Effector CD8-positive, alpha-beta T cell (primary cell): ENCODE results near the gene CHKA.

ENCODE experiments used
- DNase-seq: peaks from one replicate; lab custom pipeline; 2025; lab: John Stamatoyannopoulos, UW

CHKA gene

DNA sequence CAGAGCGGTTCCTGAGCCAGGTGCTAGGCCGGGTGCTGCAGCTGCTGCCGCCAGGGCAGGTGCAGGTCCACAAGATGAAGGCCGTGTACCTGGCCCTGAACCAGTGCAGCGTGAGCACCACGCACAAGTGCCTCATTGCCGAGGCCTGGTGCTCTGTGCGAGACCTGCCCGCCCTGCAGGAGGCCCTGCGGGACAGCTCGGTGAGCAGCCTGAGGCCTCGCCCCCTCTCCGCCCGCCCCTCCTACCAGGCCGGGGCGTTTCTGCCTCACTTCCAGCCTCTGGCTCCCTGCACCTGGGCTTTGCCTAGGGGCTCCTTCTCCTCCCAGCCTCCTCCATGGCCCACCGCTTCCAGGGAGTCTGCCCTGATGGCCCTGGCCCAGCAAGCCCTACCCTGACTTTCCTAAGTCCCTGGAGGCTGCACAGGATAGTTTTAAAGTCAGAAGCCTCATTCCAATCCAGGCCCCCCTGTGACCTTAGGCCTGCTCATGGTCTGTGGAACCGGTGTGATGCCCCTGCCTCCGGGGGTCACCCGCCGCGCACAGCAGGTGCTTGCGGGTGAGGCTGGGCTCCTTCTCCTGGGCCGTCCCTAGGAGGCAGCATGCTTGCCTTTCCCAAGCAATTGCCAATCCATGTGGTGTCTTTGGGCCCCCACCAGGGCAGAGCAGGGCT is 76.9 kb downstream of the CHKA start:
- DNase-seq: no peak

DNA sequence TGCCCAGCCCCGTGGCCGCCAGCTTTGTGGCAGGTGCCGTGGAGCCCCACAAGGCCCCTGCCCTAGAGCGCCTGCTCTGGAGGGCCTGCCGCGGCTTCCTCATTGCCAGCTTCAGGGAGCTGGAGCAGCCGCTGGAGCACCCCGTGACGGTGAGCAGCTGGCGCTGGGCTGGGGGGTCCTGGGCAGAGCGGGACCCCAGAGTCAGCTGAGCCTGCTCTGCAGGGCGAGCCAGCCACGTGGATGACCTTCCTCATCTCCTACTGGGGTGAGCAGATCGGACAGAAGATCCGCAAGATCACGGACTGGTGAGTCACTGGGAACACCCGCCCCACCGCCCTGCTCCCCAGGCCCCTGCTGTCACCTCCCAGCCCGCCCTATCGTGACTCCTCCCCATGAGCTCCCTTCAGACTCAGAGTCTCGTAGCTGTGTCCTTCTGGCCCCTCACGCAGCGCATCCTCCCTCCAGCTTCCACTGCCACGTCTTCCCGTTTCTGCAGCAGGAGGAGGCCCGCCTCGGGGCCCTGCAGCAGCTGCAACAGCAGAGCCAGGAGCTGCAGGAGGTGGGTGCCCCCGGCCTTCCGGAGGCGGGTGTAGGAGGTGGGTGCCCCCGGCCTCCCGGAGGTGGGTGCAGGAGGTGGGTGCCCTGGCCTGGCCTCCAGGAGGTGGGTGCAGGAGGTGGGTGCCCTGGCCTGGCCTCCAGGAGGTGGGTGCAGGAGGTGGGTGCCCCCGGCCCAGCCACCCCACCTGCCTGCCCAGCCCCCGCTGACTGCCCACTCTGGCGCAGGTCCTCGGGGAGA is 77.6 kb downstream of the CHKA start:
- DNase-seq: no peak

DNA sequence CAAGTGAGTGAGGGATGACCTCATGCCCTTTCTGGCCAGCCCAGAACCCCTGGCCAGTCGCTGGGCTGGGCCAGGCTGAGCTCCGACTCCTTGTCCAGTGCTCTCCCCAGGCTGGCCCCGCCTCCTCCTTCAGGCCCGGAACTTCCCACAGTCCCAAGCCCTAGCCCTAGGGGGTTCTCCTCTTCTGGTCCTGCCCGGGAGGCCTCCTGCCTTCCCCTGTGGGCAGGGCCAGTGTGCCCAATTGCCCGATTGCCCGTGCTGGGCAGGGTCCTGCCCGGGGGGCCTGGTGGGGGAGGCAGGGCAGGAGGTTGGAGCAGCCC is 78.2 kb downstream of the CHKA start:
- no peak for DNase-seq

DNA sequence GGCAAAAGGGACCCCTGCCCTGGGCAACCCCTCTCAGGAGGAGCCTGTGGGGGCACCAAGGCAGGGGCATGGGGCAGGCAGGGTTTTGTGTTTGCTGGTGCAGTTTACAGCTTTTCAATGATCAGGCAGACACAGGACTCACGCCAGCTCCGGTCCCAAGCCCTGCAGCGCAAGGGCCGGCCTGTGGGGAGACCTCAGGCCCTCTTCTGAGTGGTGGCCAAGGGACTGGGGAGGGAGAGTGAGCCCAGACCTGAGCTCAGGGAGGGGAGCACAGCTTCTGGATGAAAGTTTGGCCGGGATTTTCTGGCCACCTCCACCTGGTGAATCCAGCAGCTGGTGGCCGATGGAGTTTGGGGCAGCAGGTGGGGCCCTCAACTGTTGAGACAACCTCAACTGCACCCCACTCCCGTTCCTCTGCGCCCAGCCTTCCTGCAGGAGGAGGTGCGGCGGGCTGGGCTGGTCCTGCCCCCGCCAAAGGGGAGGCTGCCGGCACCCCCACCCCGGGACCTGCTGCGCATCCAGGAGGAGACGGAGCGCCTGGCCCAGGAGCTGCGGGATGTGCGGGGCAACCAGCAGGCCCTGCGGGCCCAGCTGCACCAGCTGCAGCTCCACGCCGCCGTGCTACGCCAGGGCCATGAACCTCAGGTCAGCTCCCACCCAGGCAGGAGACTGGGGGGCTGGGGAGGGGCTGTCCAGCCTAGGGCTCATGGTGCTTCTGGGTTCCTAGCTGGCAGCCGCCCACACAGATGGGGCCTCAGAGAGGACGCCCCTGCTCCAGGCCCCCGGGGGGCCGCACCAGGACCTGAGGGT is 78.8 kb downstream of the CHKA start:
- DNase-seq: no peak

DNA sequence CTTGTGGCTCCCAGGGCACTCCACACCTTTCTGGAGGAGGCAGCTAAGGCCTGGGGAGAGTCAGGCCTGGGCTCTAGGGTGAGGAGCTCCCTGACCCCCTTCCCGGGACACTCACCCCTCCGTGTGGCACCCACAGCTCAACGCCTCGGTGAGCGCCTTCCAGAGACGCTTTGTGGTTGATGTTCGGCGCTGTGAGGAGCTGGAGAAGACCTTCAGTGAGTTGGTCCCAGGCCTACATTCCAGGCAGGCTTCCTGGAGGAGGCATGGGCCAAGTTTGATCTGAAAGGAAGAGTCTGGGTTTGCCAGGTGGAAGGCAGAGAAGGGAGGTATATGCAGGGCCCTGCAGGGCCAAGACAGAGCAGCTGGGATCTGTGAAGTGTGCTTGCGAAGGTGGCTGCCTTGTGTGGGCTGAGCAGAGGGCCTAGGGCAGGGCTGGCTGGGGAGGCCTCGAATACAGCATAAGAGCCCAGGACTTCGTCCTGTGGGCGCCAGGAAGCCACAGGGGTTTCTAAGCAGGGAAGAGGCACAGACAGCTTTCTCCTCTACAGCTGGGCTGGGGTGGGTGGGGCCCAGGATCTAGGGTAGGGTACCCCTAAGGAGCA is 79.5 kb downstream of the CHKA start:
- no peak for DNase-seq

DNA sequence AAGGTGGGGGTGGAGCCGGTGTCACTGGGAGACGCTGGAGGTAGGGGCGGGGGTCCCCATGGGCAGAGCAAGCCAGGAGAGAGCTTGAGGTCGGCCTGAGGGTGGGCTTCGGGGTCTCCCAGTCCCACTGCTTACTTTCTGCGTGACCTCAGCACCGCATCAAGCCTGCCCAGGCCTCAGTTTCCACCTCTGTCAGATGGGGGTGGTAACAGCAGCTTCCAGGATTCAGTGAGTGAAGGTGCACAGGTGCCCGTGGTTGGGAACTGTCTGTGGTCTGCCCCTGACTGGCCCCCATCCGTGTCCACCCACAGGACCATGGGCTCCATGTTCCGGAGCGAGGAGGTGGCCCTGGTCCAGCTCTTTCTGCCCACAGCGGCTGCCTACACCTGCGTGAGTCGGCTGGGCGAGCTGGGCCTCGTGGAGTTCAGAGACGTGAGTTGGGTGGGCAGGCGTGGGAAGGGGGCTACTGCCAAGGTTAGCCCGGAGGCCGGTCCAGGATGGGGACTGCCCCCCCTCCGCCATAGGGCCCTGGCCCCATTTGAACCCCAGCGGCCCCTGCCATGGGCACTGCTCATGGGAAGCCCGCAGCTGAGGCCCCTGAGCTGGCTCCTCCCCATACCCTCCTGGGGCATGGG is 80.1 kb downstream of the CHKA start:
- no peak for DNase-seq

DNA sequence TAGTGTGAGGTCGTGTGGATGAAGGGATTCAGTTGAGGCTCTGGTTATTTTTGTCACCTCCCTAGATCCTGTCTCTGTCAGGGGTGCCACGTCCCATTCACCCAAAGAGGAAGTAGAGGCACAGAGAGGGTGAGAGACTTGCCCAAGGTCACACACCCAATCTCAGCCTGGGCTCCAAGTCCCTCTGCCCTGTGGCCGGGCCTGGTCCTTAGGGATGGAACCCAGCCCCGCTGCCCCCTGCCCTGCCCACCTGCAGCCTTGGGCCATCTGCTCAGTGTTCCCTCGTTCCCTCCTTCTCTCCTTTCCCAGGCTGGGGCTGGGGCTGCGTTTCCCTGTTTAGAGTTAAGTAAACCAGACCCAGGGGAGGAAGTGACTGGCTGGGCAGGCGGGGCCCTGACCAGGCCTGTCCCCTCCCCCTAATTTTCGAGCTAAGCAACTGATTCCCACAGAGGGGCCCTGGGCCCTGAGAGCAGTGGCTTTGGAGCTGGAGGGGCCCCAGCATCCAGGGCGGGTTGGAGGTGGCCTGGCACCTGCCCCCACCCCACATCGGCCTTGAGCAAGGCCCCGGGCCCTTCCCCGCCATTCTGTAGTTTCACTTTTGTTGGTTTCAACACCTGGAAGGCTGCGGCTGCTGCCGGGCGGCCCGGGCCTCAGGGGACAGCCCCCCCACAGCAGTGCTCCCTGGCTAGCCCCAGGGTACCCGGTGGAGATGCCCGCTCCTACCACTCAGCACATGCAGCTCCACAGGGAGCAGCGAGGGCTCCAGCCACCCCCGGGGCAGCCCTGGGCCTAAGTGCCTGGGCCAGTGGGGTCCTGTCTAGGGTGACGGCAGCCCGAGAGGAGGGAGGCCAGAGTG is 80.9 kb downstream of the CHKA start:
- no peak for DNase-seq

DNA sequence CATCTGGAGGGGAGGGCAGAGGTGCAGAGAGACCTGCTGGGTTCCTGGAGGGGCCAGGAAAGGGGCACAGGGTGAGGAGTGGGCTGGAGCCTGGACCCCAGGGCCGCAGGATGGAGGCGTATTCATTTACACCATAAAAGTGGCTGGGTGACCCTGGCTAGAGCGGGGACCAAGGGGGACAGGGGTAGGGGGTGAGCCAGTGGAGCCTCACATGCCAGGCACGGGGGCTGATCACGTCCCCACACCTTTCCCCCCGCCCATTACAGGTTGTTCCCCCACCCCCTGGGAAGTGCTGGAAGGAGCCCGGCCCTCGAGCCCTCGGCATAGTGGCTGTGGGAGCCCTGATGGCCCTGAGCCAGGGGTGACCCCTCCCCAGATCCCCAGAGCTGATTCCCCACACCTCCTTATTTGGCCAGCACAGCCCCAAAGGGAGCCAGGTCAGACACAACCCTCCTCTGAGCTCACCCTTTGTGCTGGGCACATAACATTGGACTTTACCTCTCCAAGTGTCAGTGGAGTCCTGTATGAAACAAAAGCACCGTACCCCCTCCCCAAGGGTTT is 81.6 kb downstream of the CHKA start:
- DNase-seq: no peak

DNA sequence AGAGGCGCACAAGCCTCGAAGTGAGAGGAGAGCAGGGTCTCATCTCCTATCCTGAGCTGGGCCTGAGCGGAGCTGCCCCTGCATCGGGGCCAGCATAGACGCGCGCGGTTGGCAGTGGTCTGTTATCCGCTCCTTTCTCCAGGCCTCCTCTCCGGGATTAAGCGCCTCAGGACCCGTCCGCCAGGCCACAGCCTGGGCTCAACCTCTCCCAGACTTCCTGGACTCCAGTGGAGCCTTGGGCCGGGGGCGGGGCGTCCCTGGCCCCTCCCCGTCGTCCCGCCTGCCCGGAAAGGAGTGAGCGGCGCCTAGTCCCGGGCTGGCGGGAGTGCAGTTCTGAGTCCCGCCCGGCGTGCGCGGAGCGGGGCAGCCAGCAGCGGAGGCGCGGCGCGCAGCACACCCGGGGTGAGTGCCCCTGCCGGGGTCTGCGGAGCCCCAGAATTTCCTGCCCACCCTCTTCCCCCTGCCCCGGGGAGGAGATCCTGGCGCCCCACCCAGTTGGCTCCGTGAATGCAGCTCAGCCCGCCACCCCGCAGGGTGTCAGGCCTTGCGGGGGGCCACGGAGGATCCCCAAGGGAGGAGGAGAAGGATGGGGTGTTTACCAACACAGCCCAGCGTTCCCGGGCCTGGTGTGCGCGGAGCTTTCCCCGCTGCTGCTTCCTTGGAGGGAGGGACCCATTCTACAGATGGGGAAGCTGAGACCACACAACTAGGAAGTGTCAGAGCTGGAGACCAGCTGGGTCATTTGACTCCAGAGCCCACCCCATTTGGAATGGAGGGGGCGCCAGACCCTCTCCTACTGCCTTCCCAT is 82.3 kb downstream of the CHKA start, which contains the start of gene TCIRG1:
Gene TCIRG1 (plus strand): TSS at position 308 of the 808 bp plus-strand sequence. CDS start 2,247 bp downstream, outside the sequence.
- peak; percentile 30 for DNase-seq

DNA sequence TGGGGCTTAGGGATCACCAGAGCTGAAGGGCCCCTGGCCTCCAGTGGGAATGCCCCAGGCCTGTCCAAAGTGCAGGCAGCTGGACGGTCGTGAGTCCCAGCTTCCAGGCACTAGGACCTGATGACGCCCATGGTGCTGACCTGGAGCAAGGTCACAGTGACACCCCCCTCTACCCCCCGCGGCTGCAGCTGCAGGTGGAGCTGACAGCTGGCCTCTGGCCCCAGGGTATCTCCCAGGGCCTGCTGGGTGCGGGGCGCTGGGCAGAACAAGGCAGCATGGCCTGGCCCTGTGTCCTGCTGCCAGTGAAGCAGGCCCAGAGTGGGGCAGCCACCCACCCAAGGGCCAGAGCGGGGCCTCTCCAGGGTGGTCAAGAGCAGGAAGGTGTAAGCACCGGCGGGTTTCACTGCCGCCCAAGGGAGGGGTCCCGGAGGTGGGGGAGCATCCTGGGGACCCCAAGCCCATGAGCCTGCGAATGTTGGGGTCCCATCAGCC is 82.9 kb downstream of the CHKA start:
- no peak for DNase-seq

DNA sequence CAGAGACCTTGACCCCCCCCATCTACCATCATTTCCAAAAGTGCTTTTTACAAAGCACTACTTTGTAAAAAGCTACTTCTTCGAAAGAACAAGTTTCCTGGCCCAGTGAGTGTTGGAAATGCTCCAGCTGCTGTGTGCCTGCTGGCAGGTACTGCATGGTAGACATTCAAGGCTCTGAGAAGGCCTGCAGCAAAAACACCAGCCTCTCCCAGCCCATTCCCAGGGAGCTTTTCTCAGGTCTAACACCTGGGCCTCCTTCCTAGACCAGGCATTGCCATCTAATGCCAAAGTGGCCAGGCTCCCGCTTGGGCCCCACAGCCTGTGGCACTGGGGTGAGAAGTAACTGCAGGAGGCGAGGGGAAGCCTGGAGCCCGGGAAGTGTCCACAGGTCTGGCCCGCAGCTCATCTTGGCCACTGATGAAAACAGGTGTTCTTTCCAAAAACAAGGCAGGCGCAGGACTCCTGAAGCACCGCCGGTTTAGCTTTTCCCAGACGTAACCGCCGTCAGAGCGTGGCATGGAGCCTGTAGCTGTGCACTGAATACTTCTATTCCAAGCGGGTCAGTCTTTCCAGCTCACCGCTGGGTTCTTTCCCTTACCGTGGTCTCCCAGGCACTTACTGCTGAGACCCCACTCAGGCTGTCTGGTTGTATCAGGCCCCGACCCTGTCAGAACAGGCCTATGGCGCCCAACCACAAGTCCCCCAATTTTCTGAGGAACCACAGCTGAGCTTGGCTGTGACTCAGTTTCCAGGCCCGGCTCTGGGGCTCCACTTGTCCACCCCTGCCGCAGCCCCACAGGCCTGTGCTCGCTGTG is 83.6 kb downstream of the CHKA start:
- DNase-seq: no peak

DNA sequence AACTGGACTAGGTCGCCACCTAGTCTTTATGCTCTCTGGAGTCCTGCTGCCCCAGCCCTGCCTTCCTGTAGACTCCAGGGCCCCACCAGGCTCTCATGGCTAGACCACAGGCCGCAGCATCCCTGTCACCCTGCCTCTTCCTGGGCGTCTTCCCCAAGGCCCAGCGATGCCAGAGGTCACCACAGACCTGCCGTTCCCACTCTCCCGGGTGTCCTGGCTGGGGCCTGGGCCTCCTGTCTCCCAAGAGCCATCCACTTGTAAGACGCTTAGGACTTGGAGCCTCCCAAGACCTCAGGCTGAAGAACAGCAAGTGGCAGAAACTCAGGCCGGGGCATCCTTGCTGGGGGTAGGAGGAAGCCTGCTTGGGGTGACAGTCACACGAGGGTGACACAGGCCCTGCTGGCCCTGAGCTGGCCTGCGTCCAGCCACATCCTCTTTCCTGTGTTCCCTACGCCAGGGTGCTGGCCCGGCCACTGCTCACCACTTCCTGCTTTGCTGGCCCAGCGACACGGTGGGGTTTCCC is 84.4 kb downstream of the CHKA start:
- DNase-seq: no peak

DNA sequence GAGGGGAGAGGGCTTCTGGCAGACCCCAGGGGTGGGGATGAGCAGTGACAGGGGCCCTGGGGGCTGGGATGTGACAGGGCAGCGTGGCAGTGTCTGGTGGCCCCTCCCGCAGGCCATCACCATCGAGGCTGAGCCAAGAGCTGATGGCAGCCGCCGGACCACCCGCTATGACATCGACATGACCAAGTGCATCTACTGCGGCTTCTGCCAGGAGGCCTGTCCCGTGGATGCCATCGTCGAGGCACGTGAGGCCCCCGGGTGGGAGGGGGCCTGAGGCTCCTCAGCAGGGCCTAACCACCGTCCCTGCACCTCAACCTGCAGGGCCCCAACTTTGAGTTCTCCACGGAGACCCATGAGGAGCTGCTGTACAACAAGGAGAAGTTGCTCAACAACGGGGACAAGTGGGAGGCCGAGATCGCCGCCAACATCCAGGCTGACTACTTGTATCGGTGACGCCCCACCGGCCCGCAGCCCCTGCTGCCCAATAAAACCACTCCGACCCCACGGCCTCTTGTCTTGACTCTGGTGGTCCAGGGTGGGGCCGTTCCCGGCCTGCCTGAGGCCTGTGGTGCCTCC is 85.0 kb downstream of the CHKA start:
- DNase-seq: no peak

DNA sequence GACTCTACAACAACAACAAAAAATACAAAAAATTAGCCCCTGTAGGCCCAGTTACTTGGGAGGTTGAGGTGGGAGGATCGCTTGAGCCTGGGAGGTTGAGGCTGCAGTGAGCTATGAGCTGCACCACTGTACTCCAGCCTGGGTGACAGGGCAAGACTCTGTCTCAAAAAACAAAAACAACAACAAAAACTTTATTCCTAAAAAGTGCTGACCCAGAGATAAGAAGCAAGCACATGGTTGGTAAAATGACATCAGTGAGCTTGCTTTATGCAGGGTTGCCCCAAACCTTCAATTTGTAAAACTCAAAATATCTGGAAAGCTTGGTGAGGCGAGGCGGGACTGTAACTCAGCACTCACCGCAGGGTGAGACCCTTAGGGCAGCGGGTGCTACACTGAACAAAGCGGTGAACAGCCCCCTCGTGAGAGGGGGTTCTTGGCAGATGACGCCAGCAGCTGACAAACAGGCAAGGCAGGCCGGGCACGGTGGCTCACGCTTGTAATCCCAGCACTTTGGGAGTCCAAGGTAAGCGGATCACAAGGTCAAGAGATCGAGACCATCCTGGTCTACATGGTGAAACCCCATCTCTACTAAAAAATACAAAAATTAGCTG is 85.8 kb downstream of the CHKA start:
- DNase-seq: no peak

DNA sequence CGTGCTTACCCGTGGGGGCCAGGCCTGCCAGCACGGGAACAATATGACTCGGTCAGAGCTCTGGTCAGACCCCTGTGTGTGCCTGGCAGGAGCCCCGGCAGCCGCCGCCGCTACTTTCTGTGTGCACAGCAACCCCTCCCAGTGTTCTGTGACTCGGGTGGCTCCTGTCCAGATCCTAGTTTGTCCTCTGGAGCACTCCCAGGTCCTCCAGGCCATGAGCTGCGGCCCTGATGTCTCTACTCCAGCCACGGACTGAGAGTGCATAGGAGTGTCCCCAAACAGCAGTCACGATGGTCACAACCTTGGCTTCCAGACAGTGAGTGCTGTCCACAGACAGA is 87.5 kb downstream of the CHKA start:
- no peak for DNase-seq

DNA sequence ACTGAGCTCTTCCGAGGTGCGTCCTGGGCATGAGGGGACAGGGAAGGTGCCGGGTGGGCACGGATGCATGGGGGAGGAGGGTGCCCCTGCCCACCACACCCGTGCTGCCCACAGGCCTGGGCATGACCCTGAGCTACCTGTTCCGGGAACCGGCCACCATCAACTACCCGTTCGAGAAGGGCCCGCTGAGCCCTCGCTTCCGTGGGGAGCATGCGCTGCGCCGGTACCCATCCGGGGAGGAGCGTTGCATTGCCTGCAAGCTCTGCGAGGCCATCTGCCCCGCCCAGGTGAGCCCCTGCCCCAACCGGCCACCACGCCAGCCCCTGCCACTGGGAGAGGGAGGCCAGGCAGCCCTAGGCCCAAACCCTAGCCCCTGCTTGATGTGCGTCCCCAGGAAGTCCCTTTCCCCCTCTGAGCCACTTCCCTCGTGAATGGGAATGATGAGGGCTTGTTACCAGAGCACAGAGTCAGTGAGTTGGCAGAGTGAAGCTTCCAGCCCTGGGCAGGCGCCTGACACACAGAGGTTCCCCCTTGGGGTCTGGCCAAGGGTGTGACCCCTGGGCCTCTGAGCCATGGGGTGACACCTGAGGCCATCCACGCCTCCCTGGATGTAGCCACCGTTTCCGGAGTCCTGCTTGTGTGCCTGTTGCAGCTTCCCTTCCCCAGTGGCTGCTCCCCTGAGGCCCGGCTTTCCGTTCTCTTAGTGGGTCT is 88.0 kb downstream of the CHKA start:
- no peak for DNase-seq

DNA sequence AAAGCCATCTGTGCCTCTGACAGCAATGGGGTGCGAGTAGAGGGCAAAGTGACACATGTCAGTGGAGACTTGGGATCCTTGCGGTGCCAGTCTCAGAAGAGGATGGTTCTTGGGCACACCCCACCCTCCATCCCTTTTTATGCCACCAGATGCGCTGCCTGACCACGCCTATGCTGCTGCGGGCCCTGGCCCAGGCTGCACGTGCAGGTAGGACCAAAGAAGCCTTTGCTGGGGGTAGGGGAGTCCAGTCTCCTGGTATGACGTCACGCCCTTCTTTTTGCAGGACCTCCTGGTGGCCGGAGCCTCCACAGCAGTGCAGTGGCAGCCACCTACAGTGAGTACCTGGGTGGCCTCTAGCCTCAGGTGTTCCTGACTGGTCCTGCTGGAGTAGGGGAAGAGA is 89.2 kb downstream of the CHKA start:
- DNase-seq: no peak
